Lower leg skin (tissue), 3 donors: ENCODE results near the gene FCER1G.

Experiments
- POLR2A ChIP-seq, 2 donors: fragments of 450-650 bp; IDR thresholded peaks; one replicate each; pipeline ENCODE4 v1.6.1; 2016 to 2017; ENCODE audit warnings: antibody characterized with exemption in 2 of 2, mild to moderate bottlenecking in 1 of 2, moderate library complexity in 1 of 2
- TF ChIP-seq, protein P1 (sequence below), 3 donors: fragments of 450-650 bp; IDR thresholded peaks; one replicate each; pipeline ENCODE4 v1.5.1; 2016; ENCODE audit warnings: antibody characterized with exemption in 3 of 3, mild to moderate bottlenecking in 3 of 3, moderate library complexity in 2 of 3

DNA sequence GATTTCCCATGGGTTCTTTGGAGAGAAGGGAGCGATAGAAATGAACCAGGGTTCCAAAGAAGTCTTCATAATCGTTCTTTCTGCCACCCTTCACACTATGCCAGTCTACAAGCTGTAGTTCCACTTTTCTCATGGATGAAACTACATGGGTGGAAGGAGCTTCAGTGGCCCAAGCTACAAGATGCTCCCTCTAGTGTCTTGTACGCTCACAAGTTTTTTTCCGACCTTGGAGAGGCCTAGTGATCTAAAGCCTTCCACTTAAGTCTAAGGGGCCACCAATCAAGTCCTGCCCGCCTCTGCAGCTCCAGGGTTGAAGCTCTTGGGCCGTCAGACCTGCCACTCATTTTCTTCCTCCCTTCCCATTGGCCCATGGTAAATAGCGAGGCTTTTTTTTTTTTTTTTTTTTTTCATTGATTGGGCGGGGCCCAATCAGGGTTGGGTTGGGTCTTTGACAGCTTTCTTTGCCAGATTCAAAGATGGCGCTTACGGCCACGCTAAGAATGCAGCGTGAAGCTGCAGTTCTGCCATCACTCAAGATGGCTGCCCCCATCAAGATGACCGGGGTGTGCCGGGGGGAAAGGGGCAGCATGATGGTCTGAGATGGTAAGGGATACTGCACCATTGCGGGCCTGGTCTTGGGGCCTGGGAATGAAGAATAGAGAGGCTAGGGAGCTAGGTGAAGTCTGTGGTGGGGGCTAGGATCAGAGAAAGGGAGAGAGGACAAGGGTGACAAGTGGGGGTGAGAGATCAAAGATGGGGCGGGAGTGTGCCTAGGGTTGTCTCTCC lies 10.6 kb downstream of the FCER1G start, which contains the start of gene TOMM40L:
- TF ChIP-seq, protein P1, sequence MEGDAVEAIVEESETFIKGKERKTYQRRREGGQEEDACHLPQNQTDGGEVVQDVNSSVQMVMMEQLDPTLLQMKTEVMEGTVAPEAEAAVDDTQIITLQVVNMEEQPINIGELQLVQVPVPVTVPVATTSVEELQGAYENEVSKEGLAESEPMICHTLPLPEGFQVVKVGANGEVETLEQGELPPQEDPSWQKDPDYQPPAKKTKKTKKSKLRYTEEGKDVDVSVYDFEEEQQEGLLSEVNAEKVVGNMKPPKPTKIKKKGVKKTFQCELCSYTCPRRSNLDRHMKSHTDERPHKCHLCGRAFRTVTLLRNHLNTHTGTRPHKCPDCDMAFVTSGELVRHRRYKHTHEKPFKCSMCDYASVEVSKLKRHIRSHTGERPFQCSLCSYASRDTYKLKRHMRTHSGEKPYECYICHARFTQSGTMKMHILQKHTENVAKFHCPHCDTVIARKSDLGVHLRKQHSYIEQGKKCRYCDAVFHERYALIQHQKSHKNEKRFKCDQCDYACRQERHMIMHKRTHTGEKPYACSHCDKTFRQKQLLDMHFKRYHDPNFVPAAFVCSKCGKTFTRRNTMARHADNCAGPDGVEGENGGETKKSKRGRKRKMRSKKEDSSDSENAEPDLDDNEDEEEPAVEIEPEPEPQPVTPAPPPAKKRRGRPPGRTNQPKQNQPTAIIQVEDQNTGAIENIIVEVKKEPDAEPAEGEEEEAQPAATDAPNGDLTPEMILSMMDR (IDR thresholded peaks at IDR 0.05): peak in 1 of 3 donors; percentile 40
- TF ChIP-seq POLR2A (IDR thresholded peaks at IDR 0.05): no peak
